Measurements from ENCODE around the gene GMNN. TPM values are rescaled to one million over a fixed set of nuclear protein-coding genes. Genes with fewer than 3 reads are reported as not detected.

Gene GMNN
- total RNA-seq, 1 experiment from 2014 or later, result 53.1 TPM

DNA sequence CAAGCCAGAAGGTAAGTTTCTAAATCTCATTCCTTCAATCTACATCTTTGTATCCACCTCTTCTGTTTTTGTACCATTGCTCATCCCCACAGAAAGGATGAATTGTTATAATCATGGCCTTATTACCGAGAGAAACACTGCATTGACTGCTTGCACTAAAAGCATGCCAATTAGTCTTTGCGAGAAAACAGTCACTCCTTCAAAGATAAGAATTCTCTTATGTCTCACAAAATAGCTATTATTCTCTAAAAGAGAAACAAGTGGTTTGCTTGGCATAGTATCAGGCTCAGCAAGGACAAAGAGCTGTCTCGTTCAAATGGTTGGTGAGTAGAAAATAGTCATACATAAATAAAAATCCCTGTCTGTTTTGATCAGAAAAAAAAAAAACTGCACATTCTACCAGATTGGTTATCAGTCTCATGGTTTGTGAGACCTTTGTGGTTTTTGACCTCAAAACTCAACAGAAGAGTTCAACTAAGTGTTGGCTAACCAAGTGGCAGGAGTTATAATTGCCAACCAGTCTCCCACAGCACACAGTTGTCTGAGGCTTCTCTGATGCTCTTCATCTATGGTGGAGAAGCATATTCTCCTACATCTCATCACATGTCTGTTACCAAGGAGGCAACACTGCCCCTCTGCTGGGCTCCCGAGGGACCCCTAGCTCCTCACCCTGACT lies 59.1 kb downstream of the GMNN start:
- CTCF ChIA-PET, result no interaction called here
- Histone ChIP-seq H3K36me3 (ENCODE audit: control insufficient read depth, insufficient read depth, low read length) (no peaks in the 10 kb centered on the region), H3K9me3 (ENCODE audit: control insufficient read depth, insufficient read depth, low read depth, low read length) (no peaks in the 10 kb centered on the region), H3K4me3 (ENCODE audit: low read depth in 2 of 2, low read length in 2 of 2) (no peak overlapping the region), H3K4me1 (ENCODE audit: control insufficient read depth, insufficient read depth, low read length) (no peaks in the 10 kb centered on the region), H3K27ac (ENCODE audit: low read length) (no peak overlapping the region), H3K27me3 (ENCODE audit: control insufficient read depth, insufficient read depth, low read length) (peaks cover 2% of the 10 kb centered on the region; the same call in 1 of the 2 replicates)
- no peak for ATAC-seq
- intact Hi-C loops (cut with micrococcal nuclease; ENCODE audit: unreplicated experiment) (no loop called here), in situ Hi-C loops (cut with HindIII; ENCODE audit: low pct_unique_long_range_greater_than_20kb, low sequenced_read_pairs) (no loop called here)
- no peak for DNase-seq (ENCODE audit: low read depth, low spot score)
- POLR2A ChIA-PET, result no interaction called here
- no TSS peak for BruUV-seq (replicated peaks)
- no peak for TF ChIP-seq TCF7L2 (IDR thresholded peaks at IDR 0.05; ENCODE audit: low read depth, low read length)
- TF ChIP-seq SIN3A (IDR thresholded peaks at IDR 0.05; ENCODE audit: borderline replicate concordance, insufficient read depth, low read depth, low read length), result no peak
- TF ChIP-seq, protein P1, sequence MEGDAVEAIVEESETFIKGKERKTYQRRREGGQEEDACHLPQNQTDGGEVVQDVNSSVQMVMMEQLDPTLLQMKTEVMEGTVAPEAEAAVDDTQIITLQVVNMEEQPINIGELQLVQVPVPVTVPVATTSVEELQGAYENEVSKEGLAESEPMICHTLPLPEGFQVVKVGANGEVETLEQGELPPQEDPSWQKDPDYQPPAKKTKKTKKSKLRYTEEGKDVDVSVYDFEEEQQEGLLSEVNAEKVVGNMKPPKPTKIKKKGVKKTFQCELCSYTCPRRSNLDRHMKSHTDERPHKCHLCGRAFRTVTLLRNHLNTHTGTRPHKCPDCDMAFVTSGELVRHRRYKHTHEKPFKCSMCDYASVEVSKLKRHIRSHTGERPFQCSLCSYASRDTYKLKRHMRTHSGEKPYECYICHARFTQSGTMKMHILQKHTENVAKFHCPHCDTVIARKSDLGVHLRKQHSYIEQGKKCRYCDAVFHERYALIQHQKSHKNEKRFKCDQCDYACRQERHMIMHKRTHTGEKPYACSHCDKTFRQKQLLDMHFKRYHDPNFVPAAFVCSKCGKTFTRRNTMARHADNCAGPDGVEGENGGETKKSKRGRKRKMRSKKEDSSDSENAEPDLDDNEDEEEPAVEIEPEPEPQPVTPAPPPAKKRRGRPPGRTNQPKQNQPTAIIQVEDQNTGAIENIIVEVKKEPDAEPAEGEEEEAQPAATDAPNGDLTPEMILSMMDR (IDR thresholded peaks at IDR 0.05), result no peak
- TF ChIP-seq, protein P2, sequence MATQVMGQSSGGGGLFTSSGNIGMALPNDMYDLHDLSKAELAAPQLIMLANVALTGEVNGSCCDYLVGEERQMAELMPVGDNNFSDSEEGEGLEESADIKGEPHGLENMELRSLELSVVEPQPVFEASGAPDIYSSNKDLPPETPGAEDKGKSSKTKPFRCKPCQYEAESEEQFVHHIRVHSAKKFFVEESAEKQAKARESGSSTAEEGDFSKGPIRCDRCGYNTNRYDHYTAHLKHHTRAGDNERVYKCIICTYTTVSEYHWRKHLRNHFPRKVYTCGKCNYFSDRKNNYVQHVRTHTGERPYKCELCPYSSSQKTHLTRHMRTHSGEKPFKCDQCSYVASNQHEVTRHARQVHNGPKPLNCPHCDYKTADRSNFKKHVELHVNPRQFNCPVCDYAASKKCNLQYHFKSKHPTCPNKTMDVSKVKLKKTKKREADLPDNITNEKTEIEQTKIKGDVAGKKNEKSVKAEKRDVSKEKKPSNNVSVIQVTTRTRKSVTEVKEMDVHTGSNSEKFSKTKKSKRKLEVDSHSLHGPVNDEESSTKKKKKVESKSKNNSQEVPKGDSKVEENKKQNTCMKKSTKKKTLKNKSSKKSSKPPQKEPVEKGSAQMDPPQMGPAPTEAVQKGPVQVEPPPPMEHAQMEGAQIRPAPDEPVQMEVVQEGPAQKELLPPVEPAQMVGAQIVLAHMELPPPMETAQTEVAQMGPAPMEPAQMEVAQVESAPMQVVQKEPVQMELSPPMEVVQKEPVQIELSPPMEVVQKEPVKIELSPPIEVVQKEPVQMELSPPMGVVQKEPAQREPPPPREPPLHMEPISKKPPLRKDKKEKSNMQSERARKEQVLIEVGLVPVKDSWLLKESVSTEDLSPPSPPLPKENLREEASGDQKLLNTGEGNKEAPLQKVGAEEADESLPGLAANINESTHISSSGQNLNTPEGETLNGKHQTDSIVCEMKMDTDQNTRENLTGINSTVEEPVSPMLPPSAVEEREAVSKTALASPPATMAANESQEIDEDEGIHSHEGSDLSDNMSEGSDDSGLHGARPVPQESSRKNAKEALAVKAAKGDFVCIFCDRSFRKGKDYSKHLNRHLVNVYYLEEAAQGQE (IDR thresholded peaks at IDR 0.05; ENCODE audit: insufficient read depth in 1 of 2, low read depth in 2 of 2, low read length in 1 of 2), result no peak
- no peak for TF ChIP-seq POLR2AphosphoS5 (IDR thresholded peaks at IDR 0.05; ENCODE audit: low read depth, low read length)

Other genes starting within 250 kb of the GMNN start
- 2.0 TPM for gene KIAA0319, start 128.7 kb upstream of the GMNN start, total RNA-seq (2021; ENCODE audit: unreplicated experiment)
- 33.6 TPM for gene TDP2, start 108.0 kb upstream of the GMNN start, total RNA-seq (2021; ENCODE audit: unreplicated experiment)
- gene ACOT13, start 107.9 kb upstream of the GMNN start, total RNA-seq (2021; ENCODE audit: unreplicated experiment), result 31.6 TPM
- 153 TPM for gene C6orf62, start 55.8 kb upstream of the GMNN start, total RNA-seq (2021; ENCODE audit: unreplicated experiment)
- not detected for gene ARMH2, start 24.0 kb downstream of the GMNN start, total RNA-seq (2021; ENCODE audit: unreplicated experiment)
- 0.54 TPM for gene RIPOR2, start 161.0 kb downstream of the GMNN start, total RNA-seq (2021; ENCODE audit: unreplicated experiment)

Data from Panc1 (cell line).